ENCODE data around the gene RPL13A.
A peak's percentile ranks its signal among the peaks of the same experiment; 100 is the strongest.
"Not testable (repeated sequence)": the region's sequence is repeated elsewhere in the genome, so short reads cannot be mapped to it uniquely, and the experiment has no call there.

Gene RPL13A

GRCh38 chr19:49487277-49488045, at the start of gene RPL13A:
RPL13A (plus strand) TSS chr19:49487608; CDS start chr19:49487630, 22 bp downstream.
- peak; percentile 95 for DNase-seq

- no peak for DNase-seq
Observed at GRCh38 chr19:49438261-49438660, 49.1 kb upstream of the RPL13A start.

GRCh38 chr19:49439836-49440235, 47.6 kb upstream of the RPL13A start:
- DNase-seq, result no peak

- DNase-seq, result no peak
Observed at GRCh38 chr19:49440439-49441209, 46.8 kb upstream of the RPL13A start.

GRCh38 chr19:49441210-49441959, 46.0 kb upstream of the RPL13A start, which contains the start of gene SLC17A7:
SLC17A7 (minus strand) TSS chr19:49441527; CDS start chr19:49441379, 148 bp downstream.
- no peak for DNase-seq

- no peak for DNase-seq
Observed at GRCh38 chr19:49441960-49442350, 45.5 kb upstream of the RPL13A start.

- DNase-seq, result no peak
Observed at GRCh38 chr19:49442354-49442753, 45.1 kb upstream of the RPL13A start.

GRCh38 chr19:49442771-49443365, 44.5 kb upstream of the RPL13A start:
- DNase-seq, result peak; percentile 63

- peak; percentile 85 for DNase-seq
Observed at GRCh38 chr19:49443366-49444099, 43.9 kb upstream of the RPL13A start.

GRCh38 chr19:49444100-49444700, 43.2 kb upstream of the RPL13A start:
- DNase-seq, result not testable (repeated sequence)

- DNase-seq, result no peak
Observed at GRCh38 chr19:49445997-49446396, 41.4 kb upstream of the RPL13A start.

- DNase-seq, result no peak
Observed at GRCh38 chr19:49447485-49448431, 39.6 kb upstream of the RPL13A start.

GRCh38 chr19:49448432-49448786, 39.0 kb upstream of the RPL13A start:
- no peak for DNase-seq

GRCh38 chr19:49450405-49450804, 37.0 kb upstream of the RPL13A start:
- DNase-seq, result no peak

GRCh38 chr19:49451430-49452181, 35.8 kb upstream of the RPL13A start, which contains the start of gene PIH1D1:
PIH1D1 (minus strand) TSS chr19:49451814; CDS start chr19:49451574, 240 bp downstream.
- DNase-seq, result peak; percentile 99

GRCh38 chr19:49453013-49453756, 34.2 kb upstream of the RPL13A start, which contains the start of gene ALDH16A1:
ALDH16A1 (plus strand) TSS chr19:49453225; CDS start chr19:49453332, 107 bp downstream.
- peak; percentile 94 for DNase-seq

GRCh38 chr19:49453757-49454240, 33.6 kb upstream of the RPL13A start:
- no peak for DNase-seq

- DNase-seq, result no peak
Observed at GRCh38 chr19:49455773-49456172, 31.6 kb upstream of the RPL13A start.

GRCh38 chr19:49456326-49456725, 31.1 kb upstream of the RPL13A start:
- DNase-seq, result no peak
